NK-92 treated with Interleukin-12 subunit alpha and Interleukin-12 subunit beta, amount 100 ng/mL, for 24 hours (cell line): ENCODE results near the gene TP73.

ENCODE experiments used
- DNase-seq: peaks from one replicate; lab custom pipeline; 2025; lab: John Stamatoyannopoulos, UW

The TP73 gene

GRCh38 chr1:3783651-3784474 is 131.5 kb downstream of the TP73 start:
- no peak for DNase-seq

- no peak for DNase-seq
Measured at GRCh38 chr1:3785045-3785444, 132.7 kb downstream of the TP73 start.

- DNase-seq: no peak
Measured at GRCh38 chr1:3785456-3786157, 133.3 kb downstream of the TP73 start.
